ENCODE measurements around the gene RFFL. TPM values are rescaled to one million over a fixed set of nuclear protein-coding genes. Genes with fewer than 3 reads are reported as not detected.
A peak's percentile ranks its signal among the peaks of the same experiment; 100 is the strongest.
"Not testable (repeated sequence)": the region's sequence is repeated elsewhere in the genome, so short reads cannot be mapped to it uniquely, and the experiment has no call there.

Gene RFFL
- polyA plus RNA-seq, 4 donors, result 17.8 to 25.2 (median 22.9) TPM

DNA sequence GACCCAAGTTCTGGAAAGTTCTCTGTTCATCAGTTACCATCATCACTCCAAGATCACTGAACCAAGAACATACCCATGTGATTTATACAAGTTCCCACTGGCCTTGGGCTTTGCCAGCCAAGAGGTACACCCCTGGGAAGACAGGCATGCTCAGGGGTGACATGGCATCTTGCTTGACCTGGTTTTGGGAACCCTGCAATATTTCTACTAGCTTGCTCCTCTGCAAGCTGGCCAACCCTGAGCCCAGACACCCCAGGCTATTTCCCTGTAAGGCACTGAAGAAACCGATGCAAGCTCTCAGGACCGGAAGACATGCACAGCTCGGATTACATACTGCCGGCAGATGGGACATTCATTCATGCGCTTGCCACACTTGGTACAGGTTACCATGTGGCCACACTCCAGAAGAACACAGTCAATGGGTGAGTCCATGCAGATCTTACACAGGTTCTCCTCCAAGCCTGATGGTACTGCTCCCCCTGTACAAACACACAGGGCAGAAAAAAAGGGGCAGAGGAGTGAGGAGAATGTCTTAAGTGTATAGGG lies 51.8 kb downstream of the RFFL start:
- DNase-seq (ENCODE audit: low read depth in 4 of 4, low spot score in 2 of 4), result no peak

DNA sequence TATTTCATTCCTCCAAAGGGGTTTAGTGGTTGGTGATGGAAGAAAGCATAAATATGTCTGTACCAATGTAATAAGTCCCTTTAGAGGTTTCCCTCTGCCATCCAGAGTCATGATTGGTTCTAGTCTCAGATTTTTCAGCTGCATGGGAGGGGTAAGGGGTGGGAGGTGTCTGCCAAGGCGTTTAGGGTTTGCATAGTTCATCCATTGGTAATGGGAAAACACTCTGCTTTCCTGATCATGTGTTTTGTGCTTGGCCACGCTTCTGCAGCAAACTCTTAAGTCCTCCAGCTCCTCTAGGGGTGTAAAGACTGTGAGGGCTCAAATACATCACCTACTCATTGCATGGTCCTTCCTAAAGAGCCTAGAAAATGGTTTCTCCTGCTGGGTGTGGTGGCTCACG lies 53.4 kb downstream of the RFFL start:
- no peak for DNase-seq (ENCODE audit: low read depth in 4 of 4, low spot score in 2 of 4)

DNA sequence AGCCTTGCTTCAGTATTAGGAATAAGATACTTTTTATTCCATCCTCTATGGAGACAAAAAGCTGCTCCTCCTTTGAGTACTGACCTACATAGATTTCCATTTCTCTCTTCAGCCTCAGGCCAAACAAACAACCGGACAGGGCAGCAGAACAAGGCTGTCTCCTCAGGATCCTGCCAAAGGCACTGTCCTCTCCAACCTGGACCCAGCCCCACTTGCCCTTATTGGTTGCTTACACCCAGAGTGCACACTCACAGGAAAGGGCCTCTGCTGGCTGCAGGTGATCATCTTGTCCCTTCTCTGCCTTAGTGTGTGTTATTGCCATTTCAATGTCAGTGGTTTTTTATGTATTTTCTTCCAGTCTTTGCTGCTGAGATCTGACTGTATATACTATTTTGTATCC lies 56.5 kb downstream of the RFFL start:
- DNase-seq (ENCODE audit: low read depth in 4 of 4, low spot score in 2 of 4), result no peak

DNA sequence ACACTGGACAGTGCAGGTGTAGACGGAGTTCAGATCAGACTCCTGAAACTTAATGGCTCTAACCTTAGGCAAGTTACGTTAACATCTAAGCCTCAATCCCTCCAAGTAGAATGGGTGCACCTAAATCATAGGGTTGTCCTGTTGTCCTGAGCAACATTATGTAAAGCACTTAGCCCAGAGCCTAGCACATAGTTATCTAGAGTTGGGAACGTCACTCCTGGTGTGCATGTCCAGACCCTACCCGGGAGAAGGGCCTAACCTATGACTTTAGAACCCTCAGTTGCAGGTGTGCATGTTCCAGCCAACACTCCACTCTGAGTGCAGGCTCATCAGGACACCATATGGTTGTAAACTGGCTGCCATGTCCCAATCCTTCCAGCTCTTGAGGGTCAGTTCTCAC lies 57.2 kb downstream of the RFFL start:
- no peak for DNase-seq (ENCODE audit: low read depth in 4 of 4, low spot score in 2 of 4)

DNA sequence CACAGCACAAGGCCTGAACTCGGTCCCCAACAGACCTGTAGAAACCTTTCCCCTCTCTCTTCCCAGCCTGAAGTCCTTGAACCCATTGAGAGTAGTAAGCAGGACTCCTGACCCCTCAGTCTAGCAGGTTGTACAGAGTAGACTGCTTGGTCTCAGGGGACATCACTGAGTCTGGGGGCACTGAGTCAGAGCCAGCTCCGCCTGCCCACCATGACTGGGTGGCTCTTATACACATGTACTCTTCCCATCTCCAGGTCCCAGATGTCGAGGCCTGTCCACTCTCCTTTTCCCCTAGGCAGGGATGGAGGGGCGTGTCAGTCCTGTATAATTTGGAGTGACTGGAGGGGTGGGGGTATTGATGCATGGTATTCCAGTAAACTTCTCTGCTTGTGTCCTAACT lies 59.7 kb downstream of the RFFL start:
- no peak for DNase-seq (ENCODE audit: low read depth in 4 of 4, low spot score in 2 of 4)

DNA sequence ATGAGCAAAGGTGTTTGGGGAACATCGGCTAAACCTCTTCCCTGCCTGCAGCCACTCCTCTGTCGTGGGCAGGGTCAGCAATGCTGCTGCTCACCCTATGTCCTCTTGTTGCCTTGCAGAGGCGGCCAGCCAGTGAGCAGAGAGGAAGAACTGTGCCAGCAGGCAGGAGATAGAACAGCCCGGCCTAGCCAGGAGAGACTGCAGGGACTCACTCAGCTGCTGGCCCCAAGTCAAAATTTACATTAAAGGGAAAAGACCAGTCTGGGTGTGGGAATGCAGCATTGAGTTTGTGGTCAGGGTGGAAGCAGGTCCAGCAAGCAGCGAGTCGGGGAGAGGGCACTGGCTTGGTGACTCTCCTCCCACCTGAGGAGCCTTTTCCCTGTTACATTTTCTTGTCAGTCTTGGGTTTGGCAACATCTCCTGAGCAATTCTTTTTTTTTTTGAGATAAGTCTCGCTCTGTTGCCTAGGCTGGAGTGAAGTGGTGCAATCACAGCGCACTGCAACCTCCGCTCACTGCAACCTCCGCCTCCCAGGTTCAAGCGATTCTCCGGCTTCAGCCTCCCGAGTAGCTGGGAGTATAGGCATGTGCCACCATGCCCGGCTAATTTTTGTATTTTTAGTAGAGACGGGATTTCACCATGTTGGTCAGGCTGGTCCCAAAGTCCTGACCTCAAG lies 60.5 kb downstream of the RFFL start:
- no peak for DNase-seq (ENCODE audit: low read depth in 4 of 4, low spot score in 2 of 4)

DNA sequence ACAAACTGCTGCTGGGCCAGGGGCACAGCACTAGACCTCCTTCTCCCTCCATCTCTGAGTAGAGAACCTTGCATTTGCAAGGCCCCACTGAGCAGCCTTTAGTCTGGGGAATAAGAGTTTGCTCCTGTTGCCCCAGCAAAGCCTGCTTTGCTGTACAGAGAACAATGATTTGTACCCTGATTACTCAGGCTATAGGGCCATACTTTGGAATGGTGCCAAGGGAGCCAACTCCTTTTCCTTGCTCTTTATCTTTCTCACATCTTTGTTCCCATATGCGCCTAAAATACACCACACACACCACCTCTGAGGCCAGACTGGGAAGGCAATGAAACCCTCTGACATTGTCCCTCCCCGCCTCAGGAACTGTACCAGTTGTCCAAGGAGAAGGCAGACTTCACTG lies 62.0 kb downstream of the RFFL start:
- no peak for DNase-seq (ENCODE audit: low read depth in 4 of 4, low spot score in 2 of 4)

DNA sequence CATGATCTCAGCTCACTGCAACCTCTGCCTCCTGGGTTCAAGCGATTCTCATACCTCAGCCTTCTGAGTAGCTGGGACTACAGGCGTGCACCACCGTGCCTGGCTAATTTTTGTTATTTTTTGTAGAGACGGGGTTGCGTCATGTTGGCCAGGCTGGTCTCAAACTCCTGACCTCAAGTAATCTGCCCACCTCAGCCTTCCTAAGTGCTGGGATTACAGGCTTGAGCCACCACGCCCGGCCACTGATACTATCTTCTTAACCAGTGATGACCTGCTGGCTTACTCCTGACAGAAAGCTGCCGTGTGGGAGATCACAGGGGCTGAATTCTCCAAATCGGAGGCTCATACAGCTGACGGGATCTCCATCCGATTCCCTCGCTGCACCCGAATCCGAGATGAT lies 62.5 kb downstream of the RFFL start:
- not testable (repeated sequence) for DNase-seq (ENCODE audit: low read depth in 4 of 4, low spot score in 2 of 4)

DNA sequence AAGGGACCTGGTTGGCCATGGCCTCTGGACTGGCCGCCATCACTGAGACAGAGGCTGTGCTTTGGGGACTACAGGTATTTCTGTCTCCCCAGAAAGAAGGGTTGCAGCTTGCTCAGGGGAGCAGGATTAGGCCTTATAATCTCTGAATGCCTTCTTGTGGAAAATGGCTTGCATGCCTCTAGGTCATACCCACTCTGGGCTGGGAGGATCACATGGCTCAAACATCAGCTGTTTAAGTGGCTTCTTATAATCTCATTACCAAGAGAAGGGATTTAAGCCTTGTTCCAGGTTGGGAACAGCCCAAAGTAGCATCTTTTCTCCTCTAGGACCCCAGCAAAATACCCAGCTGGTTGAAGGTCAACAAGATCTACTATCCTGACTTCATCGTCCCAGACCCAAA lies 64.1 kb downstream of the RFFL start:
- DNase-seq (ENCODE audit: low read depth in 4 of 4, low spot score in 2 of 4), result no peak

DNA sequence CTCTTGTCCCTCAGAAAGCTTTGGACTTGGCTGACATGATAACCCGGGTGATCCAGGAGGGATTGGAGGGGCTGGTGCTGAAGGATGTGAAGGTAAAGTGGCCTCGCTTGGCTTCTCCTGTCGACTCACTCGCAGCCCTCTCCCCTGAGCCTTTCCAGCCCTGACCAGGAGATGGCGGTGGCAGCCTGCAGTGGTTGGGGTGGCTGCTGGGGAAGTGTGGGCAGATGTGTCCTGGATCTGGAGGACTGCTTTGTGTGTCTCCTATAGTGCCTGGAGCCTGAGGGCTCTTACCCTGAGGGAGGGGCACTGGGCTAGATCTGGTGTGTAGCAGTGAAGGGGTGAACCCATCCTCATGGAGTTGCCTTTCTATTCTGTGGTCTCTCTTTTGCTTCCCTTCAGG lies 65.3 kb downstream of the RFFL start:
- DNase-seq (ENCODE audit: low read depth in 4 of 4, low spot score in 2 of 4), result no peak

DNA sequence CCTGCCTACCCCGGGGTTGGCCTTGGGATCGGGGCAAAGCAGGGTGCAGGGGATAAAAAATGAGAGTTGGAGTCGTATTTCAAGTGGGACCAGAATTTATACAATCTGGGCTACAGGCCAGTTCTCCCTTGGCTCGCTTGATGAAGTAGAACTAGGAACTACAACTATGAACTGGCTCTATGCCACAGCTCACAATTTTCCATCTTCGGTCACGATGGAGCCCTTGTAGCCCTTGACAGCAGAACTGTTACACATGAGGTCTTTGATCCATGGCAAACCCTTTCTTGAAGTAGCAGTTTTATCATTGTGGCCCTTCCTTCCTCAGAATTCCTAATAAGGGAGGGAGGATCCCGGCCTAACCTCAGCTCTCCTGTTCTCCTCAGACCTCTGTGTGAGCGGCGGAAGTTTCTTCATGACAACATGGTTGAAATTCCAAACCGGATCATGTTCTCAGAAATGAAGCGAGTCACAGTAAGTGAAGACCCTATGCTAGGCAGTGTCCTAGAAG lies 66.1 kb downstream of the RFFL start:
- peak in 3 of 4 donors; percentile 68 to 77 (median 70) for DNase-seq (ENCODE audit: low read depth in 4 of 4, low spot score in 2 of 4)

DNA sequence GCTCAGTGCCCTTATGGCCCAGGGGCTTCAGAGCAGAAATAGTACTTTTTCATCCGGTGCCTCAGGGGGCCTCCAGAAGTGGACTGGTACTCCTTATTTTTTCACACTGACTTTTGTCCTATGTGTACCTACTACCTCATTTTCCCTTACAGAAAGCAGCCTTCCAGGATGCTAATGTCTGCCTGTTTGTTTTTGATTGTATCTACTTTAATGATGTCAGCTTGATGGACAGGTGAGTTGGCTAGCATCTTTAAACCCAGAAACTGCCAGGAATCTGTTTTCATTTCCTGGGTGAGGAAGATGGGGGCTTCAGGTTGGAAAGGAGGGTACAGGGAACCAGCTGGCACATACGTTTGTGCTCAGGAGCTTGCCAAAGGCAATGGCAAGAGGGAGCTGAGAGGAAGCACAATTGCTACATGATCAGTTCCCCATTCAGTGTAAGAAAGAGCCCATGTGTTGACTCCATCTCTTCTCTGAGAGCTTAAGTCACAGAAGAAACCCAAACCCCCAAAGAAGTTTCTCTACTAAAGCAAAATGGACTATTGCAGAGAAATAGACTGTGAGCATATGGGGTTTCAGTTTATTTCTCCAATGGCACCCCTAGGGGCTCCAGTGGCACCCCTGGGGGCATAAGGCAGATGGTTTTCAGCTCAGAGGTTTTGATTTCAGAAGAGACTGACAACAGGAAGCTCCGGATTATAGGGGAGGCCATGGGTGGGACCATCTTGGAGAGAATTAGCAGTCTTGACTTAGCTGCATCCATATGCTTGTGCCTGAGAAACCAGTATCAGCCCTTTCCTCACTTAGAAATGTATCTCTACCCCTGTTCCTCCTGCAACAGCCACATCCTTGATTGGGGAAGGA lies 66.9 kb downstream of the RFFL start:
- no peak for DNase-seq (ENCODE audit: low read depth in 4 of 4, low spot score in 2 of 4)

DNA sequence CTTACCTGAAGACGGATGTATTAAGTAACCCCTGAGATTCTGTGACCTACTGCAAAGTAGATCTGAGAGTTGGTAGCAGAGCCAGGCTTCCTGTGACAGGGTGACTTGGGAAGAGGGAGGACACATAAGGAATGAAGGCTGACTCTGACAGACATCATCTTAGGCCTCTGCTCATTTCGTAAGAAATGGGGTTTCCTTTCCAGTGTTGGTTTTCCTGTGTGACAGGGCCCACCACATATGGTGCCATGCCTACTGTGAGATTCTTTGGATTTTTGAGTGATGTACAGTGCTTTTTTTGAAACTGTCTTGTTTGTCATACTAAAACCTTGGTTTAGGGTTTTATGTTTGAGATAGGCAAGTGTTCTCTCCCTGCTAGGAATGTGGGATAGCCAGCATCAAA lies 70.5 kb downstream of the RFFL start:
- no peak for DNase-seq (ENCODE audit: low read depth in 4 of 4, low spot score in 2 of 4)

DNA sequence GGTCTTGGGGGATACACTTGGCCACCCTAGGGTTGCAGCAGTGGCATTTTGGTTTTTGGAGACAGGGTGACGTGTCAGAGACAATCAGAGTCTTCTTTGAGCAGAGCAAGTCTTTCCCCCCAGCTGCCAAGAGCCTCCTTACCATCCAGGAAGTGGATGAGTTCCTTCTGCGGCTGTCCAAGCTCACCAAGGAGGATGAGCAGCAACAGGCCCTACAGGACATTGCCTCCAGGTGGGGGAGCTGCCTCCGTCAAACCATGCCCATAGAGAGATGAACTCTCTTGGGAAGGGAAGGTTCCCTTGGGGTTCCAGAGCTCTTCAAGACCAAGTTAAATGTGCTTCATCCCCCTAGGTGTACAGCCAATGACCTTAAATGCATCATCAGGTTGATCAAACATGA lies 71.9 kb downstream of the RFFL start:
- no peak for DNase-seq (ENCODE audit: low read depth in 4 of 4, low spot score in 2 of 4)

DNA sequence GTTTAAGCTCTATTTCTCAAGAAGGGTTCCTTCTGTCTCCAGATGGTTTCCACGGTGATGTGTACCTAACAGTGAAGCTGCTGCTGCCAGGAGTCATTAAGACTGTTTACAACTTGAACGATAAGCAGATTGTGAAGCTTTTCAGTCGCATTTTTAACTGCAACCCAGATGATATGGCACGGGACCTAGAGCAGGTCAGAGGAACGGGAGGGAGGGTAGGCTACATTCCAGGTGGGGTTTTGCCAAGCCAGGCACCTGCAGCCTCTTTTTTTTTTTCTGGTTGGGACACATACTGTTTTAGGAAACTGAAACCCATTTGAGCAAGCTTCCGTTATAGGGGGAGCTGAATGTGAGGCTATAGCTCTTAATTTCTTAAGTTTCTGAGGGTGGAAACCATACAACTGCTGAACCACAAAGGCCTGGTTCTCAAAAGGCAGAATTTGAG lies 72.6 kb downstream of the RFFL start:
- DNase-seq (ENCODE audit: low read depth in 4 of 4, low spot score in 2 of 4), result no peak

DNA sequence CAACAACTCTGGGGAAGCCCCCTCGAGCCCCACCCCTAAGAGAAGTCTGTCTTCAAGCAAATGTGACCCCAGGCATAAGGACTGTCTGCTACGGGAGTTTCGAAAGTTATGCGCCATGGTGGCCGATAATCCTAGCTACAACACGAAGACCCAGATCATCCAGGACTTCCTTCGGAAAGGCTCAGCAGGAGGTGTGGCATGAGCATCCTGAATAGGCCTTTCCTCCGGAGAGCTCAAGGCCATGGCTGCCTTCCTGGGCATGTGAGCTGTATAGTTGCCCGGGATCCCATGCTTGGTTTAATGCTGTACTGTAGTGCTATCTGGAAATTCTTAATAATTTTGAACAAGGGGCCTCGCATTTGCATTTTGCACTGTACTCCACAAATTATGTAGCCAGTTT lies 74.0 kb downstream of the RFFL start:
- no peak for DNase-seq (ENCODE audit: low read depth in 4 of 4, low spot score in 2 of 4)

DNA sequence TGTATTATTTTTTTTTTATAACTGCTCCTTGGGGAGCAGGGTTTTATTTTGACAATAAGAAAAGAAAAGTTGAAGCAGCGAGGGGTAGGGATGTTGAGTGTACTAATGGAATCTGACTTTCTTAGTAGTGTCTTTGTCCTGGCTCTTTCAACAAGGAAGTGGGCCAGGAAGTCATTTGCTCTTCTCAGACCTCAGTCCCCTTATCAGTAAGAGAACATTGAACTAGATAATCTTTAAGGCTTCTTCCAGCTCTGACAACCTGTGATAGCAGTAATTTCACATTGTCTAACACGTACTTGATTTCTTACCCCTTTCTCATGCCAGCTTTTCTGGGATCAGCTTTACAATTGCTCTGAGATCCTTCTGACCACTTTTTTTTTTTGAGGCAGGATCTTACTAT lies 74.9 kb downstream of the RFFL start:
- no peak for DNase-seq (ENCODE audit: low read depth in 4 of 4, low spot score in 2 of 4)

DNA sequence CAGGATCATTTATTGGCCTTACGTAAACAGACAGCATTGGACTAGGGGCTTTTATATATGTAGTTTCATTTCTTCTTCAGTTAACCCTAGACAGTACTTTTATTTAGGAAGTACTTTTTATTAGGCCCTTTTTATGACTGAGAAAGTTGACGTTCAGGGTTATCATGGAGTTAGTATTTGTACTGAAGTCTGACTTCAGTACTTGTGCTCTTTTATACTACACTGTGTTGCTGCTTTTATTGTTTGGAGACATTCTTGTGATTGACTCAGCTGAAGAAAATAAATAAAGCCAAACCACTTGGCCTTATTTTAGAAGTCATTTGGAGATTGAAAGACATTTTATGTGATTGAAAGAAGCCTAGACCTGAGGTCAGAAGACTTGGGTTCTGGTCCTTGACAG lies 76.3 kb downstream of the RFFL start:
- no peak for DNase-seq (ENCODE audit: low read depth in 4 of 4, low spot score in 2 of 4)

DNA sequence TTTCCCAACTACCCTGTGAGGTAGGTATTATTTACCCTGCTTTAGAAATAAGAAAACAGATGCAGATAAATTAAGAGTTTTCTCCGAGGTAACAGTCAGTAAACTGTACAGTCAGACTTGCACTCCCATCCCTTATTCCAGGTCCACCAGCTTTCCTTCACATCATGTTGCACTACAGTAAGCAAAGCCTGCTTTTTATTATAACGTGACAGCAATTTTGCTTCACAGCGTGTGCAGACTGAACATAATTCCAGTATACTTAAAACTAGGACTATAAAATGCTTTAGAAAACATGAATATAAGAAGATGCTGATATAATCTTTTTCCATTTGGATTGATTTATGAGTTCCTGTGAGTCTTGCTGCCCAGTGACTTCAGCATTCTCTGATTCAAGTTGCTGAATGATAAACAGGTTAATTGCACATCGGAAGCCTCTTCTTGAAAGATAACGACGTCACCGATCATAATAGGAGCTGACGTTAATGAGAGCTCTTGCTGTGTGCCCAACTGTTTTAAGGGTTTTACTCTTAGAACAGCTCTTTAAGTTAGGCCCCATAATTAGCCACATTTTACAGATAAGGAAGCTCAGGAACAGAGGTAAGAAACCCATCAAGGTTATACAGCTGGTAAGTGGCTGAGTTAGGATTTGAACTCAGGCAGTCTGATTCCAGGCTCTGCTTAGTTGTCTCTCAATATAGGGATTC lies 81.8 kb downstream of the RFFL start:
- no peak for DNase-seq (ENCODE audit: low read depth in 4 of 4, low spot score in 2 of 4)

DNA sequence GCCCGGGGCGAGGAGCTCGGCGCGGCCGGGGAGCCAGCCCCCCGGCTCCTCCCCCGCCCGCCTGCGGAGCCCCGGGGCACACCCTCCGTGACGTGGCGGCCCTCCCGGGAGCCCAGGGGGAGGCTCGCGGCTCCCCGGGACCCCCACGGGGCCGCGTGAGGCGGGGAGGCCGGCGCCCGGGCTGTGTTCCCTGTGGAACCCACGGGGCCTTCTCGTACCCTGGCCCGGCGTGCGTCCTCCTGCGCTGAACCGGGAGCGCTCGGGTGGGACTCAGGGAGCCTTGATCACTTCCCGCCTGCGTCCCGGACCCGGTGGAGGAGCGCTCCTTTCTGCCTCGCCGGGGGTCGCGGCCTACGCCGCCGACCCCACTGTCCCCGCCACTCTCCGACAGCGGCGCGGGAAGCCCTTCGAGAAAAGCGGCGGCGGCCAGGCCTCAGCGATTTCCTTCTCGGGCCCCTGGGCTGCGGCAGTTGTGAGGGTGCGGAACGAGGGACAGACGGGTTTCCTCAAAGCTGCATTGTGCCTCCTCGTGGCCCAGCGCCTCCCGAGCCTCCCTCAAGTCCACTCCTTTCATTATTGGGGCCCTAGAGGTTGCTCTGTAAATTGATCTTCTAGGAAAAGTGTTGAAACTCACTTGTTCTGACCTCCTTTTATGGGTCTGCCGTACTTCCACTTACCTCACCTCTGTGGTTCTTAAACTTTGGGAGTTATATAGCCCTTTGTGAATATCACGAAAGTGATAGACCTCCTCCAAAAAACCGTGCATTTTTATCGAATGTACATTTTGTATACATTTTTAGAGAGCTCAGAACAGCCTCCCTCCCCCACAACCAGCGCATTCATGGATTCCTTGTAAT lies 82.6 kb downstream of the RFFL start:
- peak in 3 of 4 donors; percentile 56 to 74 (median 70) for DNase-seq (ENCODE audit: low read depth in 4 of 4, low spot score in 2 of 4)

Measured in left renal cortex interstitium (tissue), 4 donors.